ENCODE data around the gene ZNF134. TPM values are rescaled to one million over a fixed set of nuclear protein-coding genes. Genes with fewer than 3 reads are reported as not detected.

The ZNF134 gene
- polyA plus RNA-seq, 1 donor from 2014 or later = 40.7 TPM

GRCh38 chr19:57633832-57634131 is 19.7 kb downstream of the ZNF134 start:
- peaks cover 42% of the 10 kb centered on the region for H3K79me2 ChIP-seq (replicated peaks; ENCODE audit: insufficient read depth, low read length)
- no peaks in the 10 kb centered on the region for H3K27me3 ChIP-seq (ENCODE audit: insufficient read depth, low read depth, low read length)
- H3K9me2 ChIP-seq (ENCODE audit: insufficient read depth, low read length) = no peaks in the 10 kb centered on the region
- no peak for TF ChIP-seq EP300 (conservative IDR thresholded peaks at IDR 0.05; ENCODE audit: poor library complexity, severe bottlenecking)
- peaks cover 32% of the 10 kb centered on the region for H3K36me3 ChIP-seq (ENCODE audit: insufficient read depth, low read length)
- H3K4me3 ChIP-seq (ENCODE audit: low read length) = peak overlapping the region; percentile 95
- peak overlapping the region; percentile 78 for H3K27ac ChIP-seq (ENCODE audit: low read length)
- peak overlapping the region; percentile 86 for H3K9ac ChIP-seq (ENCODE audit: low read length)
- H3F3A ChIP-seq (ENCODE audit: insufficient read depth, low read length, poor library complexity, severe bottlenecking) = no peaks in the 10 kb centered on the region
- H2AFZ ChIP-seq (ENCODE audit: low read depth, low read length) = peak overlapping the region; percentile 48
- H4K20me1 ChIP-seq (ENCODE audit: insufficient read depth) = no peaks in the 10 kb centered on the region
- peak overlapping the region; percentile 74 for H3K4me2 ChIP-seq (ENCODE audit: low read length)
- H3K9me3 ChIP-seq (ENCODE audit: low read length) = peaks cover 6% of the 10 kb centered on the region

DNA sequence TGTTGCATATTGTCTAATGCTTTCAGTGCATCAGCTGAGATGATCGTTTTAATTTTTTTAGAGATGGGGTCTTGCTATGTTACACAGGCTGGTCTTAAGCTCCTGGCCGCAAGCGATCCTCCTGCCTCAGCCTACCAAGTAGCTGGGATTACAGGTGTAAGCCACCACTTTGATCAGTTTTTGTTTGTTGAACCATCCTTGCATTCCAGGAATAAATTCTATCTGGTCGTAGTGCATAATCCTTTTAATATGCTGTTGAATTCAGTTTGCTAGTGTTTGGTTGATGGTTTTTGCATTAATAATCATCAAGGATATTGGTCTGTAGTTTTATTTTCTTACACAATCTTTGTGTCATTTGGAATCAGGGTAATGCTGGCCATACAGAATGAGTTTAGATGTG is 23.3 kb downstream of the ZNF134 start:
- H2AFZ ChIP-seq (ENCODE audit: low read depth, low read length) = no peak overlapping the region
- H3K9me2 ChIP-seq (ENCODE audit: insufficient read depth, low read length) = no peaks in the 10 kb centered on the region
- TF ChIP-seq TAF1 (IDR thresholded peaks at IDR 0.05; ENCODE audit: low read depth) (no peak), MXI1 (conservative IDR thresholded peaks at IDR 0.05; ENCODE audit: poor library complexity, severe bottlenecking) (no peak), REST (IDR thresholded peaks at IDR 0.05; ENCODE audit: borderline replicate concordance) (no peak)
- H3F3A ChIP-seq (ENCODE audit: insufficient read depth, low read length, poor library complexity, severe bottlenecking) = no peaks in the 10 kb centered on the region
- no peak overlapping the region for H3K27ac ChIP-seq (ENCODE audit: low read length)
- H4K20me1 ChIP-seq (ENCODE audit: insufficient read depth) = no peaks in the 10 kb centered on the region
- H3K27me3 ChIP-seq (ENCODE audit: insufficient read depth, low read depth, low read length) = no peaks in the 10 kb centered on the region
- H3K4me3 ChIP-seq (ENCODE audit: low read length) = no peak overlapping the region
- H3K4me2 ChIP-seq (ENCODE audit: low read length) = no peak overlapping the region
- H3K9me3 ChIP-seq (ENCODE audit: low read length) = peaks cover 5% of the 10 kb centered on the region
- no peak overlapping the region for H3K9ac ChIP-seq (ENCODE audit: low read length)
- peaks cover 42% of the 10 kb centered on the region for H3K79me2 ChIP-seq (replicated peaks; ENCODE audit: insufficient read depth, low read length)
- H3K36me3 ChIP-seq (ENCODE audit: insufficient read depth, low read length) = peaks cover 52% of the 10 kb centered on the region

GRCh38 chr19:57641715-57642234 is 27.7 kb downstream of the ZNF134 start:
- Histone ChIP-seq H3K4me3 (ENCODE audit: low read length) (no peak overlapping the region), H3F3A (ENCODE audit: insufficient read depth, low read length, poor library complexity, severe bottlenecking) (no peaks in the 10 kb centered on the region), H3K79me2 (replicated peaks; ENCODE audit: insufficient read depth, low read length) (peaks cover 9% of the 10 kb centered on the region), H3K27ac (ENCODE audit: low read length) (no peak overlapping the region), H2AFZ (ENCODE audit: low read depth, low read length) (no peak overlapping the region), H3K36me3 (ENCODE audit: insufficient read depth, low read length) (peaks cover 48% of the 10 kb centered on the region), H4K20me1 (ENCODE audit: insufficient read depth) (no peaks in the 10 kb centered on the region), H3K4me2 (ENCODE audit: low read length) (no peak overlapping the region), H3K9me2 (ENCODE audit: insufficient read depth, low read length) (no peaks in the 10 kb centered on the region), H3K9ac (ENCODE audit: low read length) (no peak overlapping the region), H3K27me3 (ENCODE audit: insufficient read depth, low read depth, low read length) (no peaks in the 10 kb centered on the region), H3K9me3 (ENCODE audit: low read length) (peaks cover 5% of the 10 kb centered on the region)
- TF ChIP-seq MXI1 (conservative IDR thresholded peaks at IDR 0.05; ENCODE audit: poor library complexity, severe bottlenecking) (no peak), EP300 (conservative IDR thresholded peaks at IDR 0.05; ENCODE audit: poor library complexity, severe bottlenecking) (no peak), EZH2 (IDR thresholded peaks at IDR 0.05; ENCODE audit: borderline replicate concordance, insufficient read depth, low read length, poor library complexity, severe bottlenecking) (no peak), POLR2AphosphoS5 (IDR thresholded peaks at IDR 0.05) (no peak), TAF1 (IDR thresholded peaks at IDR 0.05; ENCODE audit: low read depth) (no peak)
